ENCODE data around the gene UTF1. TPM values are rescaled to one million over a fixed set of nuclear protein-coding genes. Genes with fewer than 3 reads are reported as not detected.
A peak's percentile ranks its signal among the peaks of the same experiment; 100 is the strongest.

Gene UTF1
- total RNA-seq, 1 donor from 2014 or later: not detected

DNA sequence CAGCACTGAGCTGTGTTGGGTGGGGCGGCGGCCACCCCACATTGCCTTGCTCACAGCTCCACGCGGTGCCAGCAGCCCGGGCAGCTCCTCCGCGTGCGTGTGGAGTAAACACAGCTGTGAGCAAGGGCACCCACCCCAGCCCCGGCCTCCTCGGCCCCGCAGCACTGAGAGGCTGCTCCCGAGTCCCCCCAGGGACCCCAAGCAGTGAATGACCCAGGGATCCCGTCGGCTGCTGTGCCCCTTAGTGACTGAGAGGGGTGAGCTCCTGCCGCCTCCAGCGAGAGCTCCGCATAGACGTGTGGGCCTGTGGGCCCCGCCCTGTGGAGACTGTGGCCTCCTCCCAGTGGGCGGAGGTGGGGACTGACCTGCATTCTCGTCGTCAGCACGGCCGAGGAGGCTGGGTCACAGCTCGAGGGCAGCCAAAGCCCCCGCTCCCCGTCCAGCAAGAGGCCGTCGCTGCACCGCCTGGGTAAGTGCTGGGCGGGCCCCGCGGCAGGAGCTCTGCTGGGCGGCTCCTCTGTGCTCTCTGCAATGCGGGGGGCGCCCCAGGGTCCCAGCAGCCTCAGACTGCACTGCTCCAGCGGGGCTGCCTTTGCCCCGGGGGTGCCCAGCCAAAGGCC lies 29.9 kb upstream of the UTF1 start:
- H2AFZ ChIP-seq (replicated peaks): no peak overlapping the region
- no peaks in the 10 kb centered on the region for H3K4me1 ChIP-seq
- Mint-ChIP-seq H3K27me3 (ENCODE audit: insufficient read depth, low read depth) (peaks cover 2% of the 10 kb centered on the region), H3K27ac (no peak overlapping the region), H3K4me1 (peaks cover 5% of the 10 kb centered on the region), H3K9me3 (no peaks in the 10 kb centered on the region), H3K36me3 (no peaks in the 10 kb centered on the region), H3K4me3 (no peak overlapping the region)
- H3K27me3 ChIP-seq: no peaks in the 10 kb centered on the region
- no peaks in the 10 kb centered on the region for H3K36me3 ChIP-seq
- no peaks in the 10 kb centered on the region for H3K79me2 ChIP-seq (ENCODE audit: low read depth)
- TF ChIP-seq EZH2phosphoT487 (IDR thresholded peaks at IDR 0.05): no peak
- TF ChIP-seq EZH2 (IDR thresholded peaks at IDR 0.05): no peak
- TF ChIP-seq, protein P1, sequence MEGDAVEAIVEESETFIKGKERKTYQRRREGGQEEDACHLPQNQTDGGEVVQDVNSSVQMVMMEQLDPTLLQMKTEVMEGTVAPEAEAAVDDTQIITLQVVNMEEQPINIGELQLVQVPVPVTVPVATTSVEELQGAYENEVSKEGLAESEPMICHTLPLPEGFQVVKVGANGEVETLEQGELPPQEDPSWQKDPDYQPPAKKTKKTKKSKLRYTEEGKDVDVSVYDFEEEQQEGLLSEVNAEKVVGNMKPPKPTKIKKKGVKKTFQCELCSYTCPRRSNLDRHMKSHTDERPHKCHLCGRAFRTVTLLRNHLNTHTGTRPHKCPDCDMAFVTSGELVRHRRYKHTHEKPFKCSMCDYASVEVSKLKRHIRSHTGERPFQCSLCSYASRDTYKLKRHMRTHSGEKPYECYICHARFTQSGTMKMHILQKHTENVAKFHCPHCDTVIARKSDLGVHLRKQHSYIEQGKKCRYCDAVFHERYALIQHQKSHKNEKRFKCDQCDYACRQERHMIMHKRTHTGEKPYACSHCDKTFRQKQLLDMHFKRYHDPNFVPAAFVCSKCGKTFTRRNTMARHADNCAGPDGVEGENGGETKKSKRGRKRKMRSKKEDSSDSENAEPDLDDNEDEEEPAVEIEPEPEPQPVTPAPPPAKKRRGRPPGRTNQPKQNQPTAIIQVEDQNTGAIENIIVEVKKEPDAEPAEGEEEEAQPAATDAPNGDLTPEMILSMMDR (IDR thresholded peaks at IDR 0.05): no peak
- DNase-seq (ENCODE audit: low spot score): peak; percentile 27
- H3F3A ChIP-seq (ENCODE audit: low read depth): no peaks in the 10 kb centered on the region
- H3K27ac ChIP-seq: no peak overlapping the region
- H3K4me3 ChIP-seq: no peak overlapping the region
- no peak overlapping the region for H3K9ac ChIP-seq
- H4K20me1 ChIP-seq (ENCODE audit: low read depth): no peaks in the 10 kb centered on the region
- no peak overlapping the region for H3K4me2 ChIP-seq
- no peaks in the 10 kb centered on the region for H3K9me3 ChIP-seq (ENCODE audit: low read depth)

DNA sequence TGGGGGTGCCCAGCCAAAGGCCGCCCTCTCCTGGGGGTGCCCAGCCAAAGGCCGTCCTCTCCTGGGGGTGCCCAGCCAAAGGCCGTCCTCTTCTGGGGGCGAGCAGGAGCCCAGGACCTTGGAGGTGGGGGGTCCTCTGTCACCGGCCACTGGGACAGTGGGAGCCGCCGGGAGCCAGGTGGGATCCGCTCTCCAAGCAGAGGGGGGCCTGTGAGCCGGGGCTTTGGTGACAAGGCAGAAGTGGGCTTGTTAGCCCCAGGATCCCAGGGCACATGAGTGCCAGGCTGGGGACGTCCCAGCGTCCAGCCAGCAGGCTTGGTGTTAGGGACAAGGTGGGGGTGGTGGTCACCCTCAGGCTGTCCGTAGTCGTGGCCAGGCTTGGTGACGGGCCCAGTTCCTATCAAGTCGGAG lies 29.4 kb upstream of the UTF1 start:
- Histone ChIP-seq H3K79me2 (ENCODE audit: low read depth) (no peaks in the 10 kb centered on the region), H3K9ac (no peak overlapping the region), H3K9me3 (ENCODE audit: low read depth) (no peaks in the 10 kb centered on the region), H2AFZ (replicated peaks) (no peak overlapping the region), H3K36me3 (no peaks in the 10 kb centered on the region), H3K4me3 (no peak overlapping the region), H3F3A (ENCODE audit: low read depth) (no peaks in the 10 kb centered on the region), H3K4me2 (no peak overlapping the region), H3K27ac (no peak overlapping the region), H3K27me3 (no peaks in the 10 kb centered on the region), H4K20me1 (ENCODE audit: low read depth) (no peaks in the 10 kb centered on the region), H3K4me1 (no peaks in the 10 kb centered on the region)
- Mint-ChIP-seq H3K27ac (peak overlapping the region; percentile 54), H3K9me3 (no peaks in the 10 kb centered on the region), H3K4me3 (no peak overlapping the region), H3K27me3 (ENCODE audit: insufficient read depth, low read depth) (peaks cover 2% of the 10 kb centered on the region), H3K36me3 (no peaks in the 10 kb centered on the region), H3K4me1 (peaks cover 5% of the 10 kb centered on the region)
- no peak for TF ChIP-seq EZH2phosphoT487 (IDR thresholded peaks at IDR 0.05)
- TF ChIP-seq EZH2 (IDR thresholded peaks at IDR 0.05): no peak
- TF ChIP-seq, protein P1 (IDR thresholded peaks at IDR 0.05): no peak
- no peak for DNase-seq (ENCODE audit: low spot score)

DNA sequence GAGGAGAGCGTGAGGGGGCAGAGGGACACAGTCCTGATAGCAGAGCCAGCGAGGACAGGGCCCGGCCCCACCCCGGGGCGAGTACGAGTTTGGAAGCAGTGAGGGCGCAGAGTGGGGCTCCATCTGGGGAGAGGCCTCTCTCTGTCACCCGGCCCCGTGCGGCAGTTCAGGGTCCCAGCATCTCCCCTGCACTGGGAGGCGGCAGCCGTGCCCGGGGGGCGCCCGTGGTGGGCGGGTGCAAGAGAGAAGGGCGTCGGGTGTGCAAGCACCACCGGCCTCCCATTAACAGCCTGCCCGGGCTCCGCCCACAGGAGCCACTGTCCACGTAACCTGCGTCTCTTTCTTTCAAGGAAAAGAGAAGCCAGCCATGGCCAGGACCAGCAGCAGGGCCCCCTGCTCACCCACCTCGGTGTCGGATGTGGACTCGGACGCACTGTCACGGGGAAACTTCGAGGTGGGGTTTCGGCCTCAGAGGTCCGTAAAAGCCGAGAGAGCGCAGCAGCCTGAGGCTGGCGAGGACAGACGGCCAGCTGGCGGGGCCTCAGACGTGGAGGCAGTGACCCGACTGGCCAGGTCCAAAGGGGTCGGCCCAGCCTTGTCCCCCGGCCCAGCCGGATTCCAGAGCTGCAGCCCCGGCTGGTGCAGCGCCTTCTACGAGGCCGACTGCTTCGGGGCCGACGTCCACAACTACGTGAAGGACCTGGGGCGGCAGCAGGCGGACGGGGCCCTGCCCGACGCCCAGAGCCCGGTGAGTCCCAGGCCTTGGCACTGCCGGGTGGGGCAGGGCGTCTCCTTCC lies 28.7 kb upstream of the UTF1 start:
- no peaks in the 10 kb centered on the region for H3K79me2 ChIP-seq (ENCODE audit: low read depth)
- H3K4me1 ChIP-seq: no peaks in the 10 kb centered on the region
- no peak overlapping the region for H2AFZ ChIP-seq (replicated peaks)
- no peaks in the 10 kb centered on the region for H3K36me3 ChIP-seq
- no peaks in the 10 kb centered on the region for H4K20me1 ChIP-seq (ENCODE audit: low read depth)
- no peaks in the 10 kb centered on the region for H3K9me3 ChIP-seq (ENCODE audit: low read depth)
- no peak overlapping the region for H3K4me3 Mint-ChIP-seq
- H3K4me2 ChIP-seq: no peak overlapping the region
- peaks cover 2% of the 10 kb centered on the region for H3K27me3 Mint-ChIP-seq (ENCODE audit: insufficient read depth, low read depth)
- no peak overlapping the region for H3K27ac ChIP-seq
- peak overlapping the region; percentile 54 for H3K27ac Mint-ChIP-seq
- no peaks in the 10 kb centered on the region for H3K36me3 Mint-ChIP-seq
- TF ChIP-seq, protein P1 (IDR thresholded peaks at IDR 0.05): no peak
- TF ChIP-seq EZH2phosphoT487 (IDR thresholded peaks at IDR 0.05) (no peak), EZH2 (IDR thresholded peaks at IDR 0.05) (no peak)
- H3F3A ChIP-seq (ENCODE audit: low read depth): no peaks in the 10 kb centered on the region
- no peak overlapping the region for H3K4me3 ChIP-seq
- no peaks in the 10 kb centered on the region for H3K27me3 ChIP-seq
- DNase-seq (ENCODE audit: low spot score): no peak
- H3K9me3 Mint-ChIP-seq: no peaks in the 10 kb centered on the region
- H3K9ac ChIP-seq: no peak overlapping the region
- peaks cover 5% of the 10 kb centered on the region for H3K4me1 Mint-ChIP-seq
